ENCODE data around the gene ATF6.

The ATF6 gene

DNA sequence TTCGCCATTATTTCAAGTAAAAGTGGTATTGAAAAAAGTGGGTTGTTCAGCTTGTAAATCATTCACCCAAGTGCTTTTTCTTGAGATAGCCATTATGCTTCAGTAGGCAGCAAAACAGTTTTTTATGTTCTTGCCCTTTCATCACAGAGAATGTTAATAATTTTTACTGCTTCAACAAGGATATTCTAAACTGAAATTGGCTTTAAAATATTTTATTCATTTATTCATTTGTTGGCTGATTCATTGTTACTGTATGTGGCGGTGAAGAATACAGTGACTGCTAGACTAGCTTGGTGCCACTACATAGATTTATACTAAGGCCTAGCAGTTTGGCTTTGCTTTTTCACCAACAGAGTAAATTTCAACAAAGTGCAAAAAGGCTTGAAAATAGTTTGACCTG lies 136.1 kb downstream of the ATF6 start:
- DNase-seq = no peak

DNA sequence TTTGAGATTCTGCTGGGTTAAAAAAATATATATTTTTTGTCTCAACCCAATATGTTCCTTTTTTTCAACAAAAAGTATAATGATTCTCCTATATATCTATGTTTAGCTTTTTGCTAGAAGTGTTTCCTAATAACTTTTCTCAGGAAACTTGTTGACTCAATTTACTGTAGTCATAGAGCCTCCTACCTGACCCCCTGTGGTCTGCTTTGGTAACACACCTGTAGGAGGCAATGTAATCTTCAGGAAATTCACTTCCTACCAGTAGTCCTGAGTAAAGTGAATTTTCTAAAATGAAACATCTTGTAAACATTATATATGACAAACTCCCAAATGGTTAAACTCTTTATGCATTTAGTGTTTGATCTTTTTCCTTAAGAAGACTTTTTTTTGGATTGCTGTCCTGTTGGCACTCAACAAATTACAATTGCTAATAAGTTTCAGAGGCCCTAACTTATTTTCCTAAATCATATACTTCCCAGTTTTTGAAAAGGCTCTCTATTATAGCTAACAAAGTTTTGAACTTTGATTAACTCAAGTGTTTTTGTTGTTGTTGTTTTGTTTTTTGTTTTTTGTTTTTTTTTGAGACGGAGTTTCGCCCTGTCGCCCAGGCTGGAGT lies 139.3 kb downstream of the ATF6 start:
- peak; percentile 13 to 21 for DNase-seq

DNA sequence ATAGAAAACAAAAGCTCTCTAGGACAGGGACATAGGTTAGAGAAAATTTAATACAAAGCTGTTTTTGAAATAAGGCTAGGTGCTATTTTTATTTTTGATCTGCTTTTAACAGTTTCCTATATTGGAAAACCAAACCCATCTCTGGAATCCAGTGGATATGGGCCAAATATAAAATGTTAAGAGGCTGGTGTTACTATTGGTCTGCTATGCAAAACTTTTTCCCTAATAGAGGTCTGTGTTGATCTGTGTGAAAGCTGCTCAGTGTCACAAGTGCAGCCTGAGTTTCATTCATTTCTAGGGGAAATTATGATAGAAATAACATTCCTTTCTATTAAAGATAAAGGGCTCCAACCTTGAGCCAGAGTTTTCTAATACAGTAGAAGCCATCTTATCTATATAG lies 141.1 kb downstream of the ATF6 start:
- DNase-seq = no peak

DNA sequence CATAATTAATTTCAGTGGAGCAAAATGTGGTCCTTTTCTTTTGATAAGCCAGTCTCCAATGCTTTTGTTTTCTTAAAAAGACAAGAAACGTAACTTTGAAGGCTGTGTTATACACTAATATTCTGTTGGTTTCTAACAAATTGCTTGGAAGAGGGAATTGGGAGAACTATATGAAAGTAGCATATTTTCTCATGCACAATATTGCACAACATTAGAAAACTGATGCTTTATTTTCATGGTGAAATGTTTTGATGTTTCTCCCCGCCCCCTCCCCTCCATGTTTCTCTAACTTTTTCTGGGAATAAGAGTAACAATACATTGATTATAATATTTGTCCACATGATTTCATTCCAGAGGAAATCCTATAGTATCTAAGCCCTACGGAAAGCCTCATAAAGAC lies 142.1 kb downstream of the ATF6 start:
- DNase-seq = no peak

DNA sequence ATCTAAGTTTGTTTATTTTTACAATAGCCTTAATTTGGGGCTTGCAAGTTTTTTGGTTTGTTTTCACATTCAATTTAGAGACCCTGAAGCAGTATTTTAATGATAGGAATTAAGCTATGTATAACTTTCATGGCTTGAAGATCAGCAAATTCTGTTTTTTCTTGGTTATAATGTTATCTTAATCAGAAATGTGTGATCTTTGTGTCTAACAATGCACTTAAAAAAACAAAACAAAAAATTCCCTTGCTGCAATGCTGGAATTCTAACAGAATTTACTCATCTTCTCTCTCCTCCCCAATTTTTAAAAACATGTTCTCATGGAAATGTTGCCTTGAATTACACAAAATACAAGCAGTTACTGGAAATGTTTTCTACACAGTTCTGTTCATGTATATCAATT lies 144.5 kb downstream of the ATF6 start:
- DNase-seq = no peak

DNA sequence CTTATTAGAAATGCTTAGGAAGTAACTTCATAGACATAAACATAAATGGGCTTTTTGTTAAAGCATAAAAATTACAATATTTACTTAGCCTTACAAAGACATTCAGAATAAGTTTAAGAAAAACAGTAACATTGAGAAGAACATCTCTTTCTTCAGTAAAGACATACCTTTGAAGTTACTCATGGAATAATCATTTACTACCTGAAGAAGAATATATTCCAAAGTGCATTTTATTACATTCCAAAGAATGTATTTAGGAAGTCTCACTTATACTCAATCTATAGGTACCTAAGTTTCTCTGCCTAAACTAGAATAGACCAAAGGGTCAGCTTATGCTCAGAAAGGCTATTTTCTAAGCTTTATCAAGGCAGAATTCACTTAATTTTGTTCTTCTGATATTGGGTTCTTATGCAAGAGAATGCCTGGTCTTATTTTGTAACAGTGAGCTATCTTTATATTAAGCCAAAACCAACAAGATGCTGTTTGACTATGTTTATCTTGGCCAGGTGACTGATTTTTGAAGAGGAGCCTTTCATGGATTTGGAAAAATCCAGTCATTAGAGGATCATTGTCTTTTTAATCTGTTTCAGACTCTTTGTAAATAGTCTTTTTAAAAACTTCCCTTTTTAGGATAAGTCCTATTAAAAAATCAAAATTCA lies 147.5 kb downstream of the ATF6 start:
- DNase-seq = no peak

DNA sequence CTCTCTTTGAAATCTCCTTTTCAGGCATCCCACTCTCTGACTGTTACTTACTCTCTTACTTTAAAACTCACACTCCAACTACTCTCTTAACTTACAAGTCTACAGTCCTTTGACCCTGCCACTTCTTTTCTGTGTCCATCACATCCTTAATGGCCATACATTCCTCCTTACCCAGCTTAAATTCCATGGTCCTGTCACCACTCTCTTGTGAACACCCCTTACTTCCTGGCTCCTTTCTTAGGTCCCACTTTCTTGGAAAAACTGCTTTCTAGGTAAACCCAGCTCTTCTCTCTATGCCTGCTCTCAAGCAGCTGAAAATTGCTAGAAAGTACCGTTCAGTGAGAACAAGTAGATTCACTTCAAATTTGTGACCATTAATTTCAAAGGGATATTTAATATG lies 148.5 kb downstream of the ATF6 start:
- no peak for DNase-seq

DNA sequence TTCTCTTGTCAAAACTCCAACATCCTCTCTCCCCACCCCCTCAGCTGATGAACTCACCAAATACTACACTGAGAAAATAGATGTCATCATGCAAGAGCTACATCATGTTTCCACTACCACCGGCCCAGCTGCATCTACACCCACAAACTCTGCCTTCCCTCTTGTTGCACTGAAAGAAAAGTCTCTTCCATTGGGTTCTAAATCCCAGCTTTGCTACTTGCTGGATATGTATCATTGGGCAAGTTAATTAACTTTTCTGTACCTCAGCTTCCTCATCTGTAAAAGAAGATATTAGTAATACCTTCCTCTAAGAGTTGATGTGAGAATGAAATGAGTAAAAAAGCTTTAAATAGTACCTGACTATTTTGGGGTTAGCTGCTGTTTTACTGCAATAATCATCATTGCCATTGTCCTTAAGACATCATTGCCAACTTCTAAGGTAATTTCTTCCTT lies 149.0 kb downstream of the ATF6 start:
- peak in 1 of 2 experiments; percentile 7 for DNase-seq

DNA sequence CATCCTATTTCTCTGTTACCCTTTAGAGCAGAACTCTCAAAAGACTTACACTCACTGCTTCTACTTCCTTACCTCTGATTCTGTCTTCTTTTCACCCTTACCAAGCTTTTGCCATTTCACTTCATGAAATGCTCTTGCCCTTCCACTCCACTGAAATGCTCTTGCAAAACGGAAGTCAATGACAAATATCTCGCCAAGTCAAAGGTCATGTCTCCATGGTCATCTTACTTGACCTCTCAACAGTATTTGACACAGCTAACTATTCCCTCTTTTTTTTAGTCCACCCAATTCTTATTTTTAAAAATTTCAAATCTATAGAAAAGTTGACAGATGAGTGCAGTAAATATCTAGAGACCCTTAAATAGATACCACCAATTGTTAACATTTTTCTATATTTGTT lies 149.9 kb downstream of the ATF6 start:
- DNase-seq = no peak

DNA sequence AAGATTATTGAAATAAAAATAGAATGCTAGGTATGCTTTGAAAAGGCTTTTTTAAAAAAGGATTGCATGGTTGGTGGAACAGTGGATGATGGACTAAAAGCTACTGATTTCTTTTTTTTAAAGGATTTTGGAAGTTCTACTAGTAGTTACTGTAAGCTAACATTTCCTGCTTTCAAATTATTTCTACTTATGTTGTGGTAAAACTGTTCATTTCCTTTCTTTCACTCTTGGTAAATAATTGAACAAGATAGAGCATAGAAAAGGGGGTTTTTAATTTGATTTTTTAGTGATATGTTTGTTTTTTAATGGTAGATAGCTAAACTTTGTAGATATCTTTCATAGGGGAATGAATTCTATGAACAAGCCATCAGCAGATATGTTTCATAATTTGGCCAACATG lies 153.1 kb downstream of the ATF6 start:
- no peak for DNase-seq

DNA sequence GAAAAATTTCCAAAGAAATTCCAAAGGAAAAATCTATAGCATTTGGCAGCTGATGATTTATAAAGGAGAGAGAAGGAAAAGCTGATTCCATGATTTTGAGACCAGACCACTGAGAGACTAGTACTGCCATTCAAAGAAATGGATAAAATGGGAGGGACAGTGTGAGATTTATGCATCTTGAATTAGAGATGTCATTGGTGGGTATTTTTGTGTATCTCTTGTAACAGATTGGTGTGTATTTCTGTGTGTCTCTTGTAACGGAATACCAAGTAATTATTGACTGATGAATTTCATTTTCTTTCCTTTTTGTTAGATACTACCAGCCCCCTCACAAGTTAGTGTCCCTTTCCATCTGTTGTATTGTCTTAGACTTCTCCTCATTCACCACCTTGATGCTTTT lies 155.4 kb downstream of the ATF6 start:
- DNase-seq = no peak

DNA sequence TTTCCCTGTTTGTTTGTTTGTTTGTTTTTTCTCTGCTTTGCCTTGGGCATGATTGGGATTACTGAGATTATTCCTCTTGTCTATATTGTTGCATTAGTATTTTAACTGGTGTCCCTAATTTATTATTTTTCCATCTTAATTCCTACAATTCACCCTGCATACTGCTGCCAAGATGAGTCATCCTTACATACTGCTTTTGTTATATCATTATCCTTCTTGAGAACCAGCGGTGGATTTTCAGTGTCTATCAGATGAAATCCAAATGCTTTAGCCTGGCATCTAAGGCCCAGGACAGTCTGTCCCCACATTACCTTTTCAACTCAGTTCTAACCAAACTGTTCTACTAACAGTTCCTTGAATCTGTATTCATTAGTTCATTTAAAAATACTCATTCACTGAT lies 155.9 kb downstream of the ATF6 start:
- no peak for DNase-seq

DNA sequence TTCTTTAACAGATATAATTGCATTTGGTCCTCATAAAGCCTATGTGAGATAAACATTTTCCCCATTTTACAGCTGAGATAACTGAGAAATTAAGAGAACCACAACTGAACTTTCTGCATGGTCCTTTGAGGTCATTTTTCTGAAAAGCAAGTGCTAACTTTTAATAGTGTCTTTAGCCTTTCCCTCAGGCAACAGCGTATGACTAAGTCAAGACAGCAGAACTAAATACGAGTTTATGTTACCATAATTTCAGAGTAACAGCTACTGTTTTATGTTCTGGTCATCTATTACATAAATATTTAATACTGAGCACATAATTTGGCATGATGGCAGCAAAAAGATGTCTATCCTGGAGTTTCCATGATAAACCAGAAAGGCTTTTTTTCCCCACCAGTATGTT lies 161.9 kb downstream of the ATF6 start:
- DNase-seq = no peak

DNA sequence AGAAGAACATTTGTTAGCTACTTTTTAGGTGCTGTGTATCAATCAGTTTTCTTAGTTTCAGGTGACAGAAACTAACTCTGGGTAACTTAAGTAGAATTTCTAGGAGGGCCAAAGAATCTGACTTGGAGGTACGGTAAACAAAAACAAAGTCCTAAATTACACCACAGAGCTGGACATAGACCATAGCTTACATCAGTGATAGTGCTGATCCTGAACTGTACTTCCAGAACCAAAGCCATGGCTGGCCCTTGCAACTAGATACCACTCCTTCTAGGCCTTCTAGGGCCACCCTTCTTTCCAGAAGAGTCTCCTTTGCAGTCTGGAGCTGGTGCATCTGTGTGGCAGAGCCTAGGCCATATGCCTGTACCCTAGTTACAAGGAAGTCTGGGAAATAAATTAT lies 163.0 kb downstream of the ATF6 start:
- no peak for DNase-seq

DNA sequence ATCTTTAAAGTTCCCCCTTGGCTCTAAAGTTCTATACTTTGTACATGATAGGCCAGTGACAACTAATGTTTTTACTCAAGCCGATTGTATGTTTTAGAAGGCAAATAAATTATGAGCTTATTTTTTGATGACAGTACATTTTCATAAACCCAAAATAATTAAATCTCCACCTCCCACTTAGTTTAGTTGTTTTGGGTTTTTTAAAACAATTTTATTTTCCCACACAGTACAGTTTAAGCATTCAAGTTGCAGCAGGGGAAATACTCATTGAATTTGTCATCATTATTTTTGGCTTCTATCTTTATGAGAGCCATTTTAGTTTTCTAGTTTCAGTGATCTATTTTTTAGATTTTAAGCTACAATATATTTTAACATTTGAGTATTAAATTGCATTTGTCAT lies 163.9 kb downstream of the ATF6 start:
- DNase-seq = no peak

DNA sequence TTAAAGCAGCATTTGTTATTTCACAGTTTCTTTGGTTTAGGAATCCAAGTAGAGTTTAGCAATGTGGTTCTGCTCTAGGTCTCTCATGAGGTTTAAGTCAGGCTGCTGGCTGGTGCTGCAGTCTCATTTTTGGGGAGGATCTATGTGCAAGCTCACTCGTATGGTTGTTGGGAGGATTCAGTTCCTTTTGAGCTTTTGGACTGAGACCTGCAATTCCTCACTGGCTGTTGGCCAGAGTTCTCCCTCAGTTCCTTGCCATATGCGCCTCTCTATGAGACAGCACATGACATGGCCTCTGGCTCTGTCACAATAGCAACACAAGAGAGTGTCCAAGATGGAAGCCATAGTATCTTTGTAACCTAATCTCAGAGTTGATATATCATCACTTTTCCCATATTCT lies 166.5 kb downstream of the ATF6 start:
- DNase-seq = no peak

DNA sequence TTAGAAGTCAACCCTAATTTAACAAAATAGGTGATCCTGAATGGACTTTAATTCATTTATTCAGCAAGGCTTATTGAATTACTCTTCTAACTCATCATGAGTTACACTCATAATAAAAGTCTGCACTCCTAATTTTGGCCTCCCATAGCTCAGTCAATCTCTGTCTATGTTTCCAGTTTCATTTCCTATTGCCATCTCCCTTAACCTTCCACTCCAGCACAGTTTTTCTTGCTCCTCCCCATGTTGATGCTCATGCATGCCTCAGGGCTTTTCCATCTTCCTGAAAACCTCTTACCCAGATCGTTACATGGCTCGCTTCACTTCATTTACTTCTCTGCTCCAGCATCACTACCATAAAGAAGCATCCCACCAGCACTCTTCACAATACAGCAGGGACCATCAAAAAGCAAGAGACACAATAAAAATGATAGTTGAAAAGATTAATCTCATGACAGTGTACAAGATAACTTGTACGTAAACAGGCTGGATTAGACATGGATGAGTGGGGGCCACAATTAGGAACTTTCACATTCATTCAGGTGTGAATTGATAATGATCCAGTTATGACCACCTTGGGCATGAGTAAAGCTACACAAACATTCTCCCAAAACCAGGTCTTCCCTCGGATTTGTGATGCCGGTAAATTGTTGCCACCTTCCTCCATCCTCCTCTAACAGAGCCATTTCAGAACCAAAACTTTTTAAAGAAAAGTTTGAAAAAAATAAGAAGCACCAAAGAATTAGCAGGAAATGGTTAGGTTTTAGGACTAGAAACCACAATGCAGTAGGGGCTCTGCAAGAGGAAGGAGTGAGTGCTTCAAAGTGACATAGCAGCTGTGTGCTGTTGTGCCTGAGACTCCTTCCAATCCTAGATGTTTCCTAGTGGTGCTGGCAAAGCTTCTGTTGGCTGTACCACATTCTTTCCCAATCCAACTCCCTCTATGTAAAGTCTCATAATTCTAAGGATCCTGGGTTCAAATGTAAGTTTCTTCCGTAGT lies 167.8 kb downstream of the ATF6 start:
- DNase-seq = no peak

DNA sequence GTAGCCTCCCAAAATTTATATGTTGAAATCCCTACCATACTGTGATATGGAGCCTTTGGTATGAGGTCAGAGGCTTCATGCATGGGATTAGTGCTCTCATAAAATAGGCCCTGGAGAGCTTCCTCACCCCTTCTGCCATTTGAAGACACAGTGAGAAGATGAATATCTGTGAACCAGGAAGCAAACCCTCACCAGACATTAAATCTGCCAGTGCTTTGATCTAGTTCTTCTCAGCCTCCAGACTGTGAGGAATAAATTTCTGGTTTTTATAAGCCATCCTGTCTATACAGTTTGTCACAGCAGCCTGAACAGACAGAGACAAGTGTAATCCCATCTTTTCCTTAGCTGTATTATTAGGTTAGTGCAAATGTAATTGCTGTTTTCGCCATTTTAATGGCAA lies 169.1 kb downstream of the ATF6 start:
- no peak for DNase-seq

DNA sequence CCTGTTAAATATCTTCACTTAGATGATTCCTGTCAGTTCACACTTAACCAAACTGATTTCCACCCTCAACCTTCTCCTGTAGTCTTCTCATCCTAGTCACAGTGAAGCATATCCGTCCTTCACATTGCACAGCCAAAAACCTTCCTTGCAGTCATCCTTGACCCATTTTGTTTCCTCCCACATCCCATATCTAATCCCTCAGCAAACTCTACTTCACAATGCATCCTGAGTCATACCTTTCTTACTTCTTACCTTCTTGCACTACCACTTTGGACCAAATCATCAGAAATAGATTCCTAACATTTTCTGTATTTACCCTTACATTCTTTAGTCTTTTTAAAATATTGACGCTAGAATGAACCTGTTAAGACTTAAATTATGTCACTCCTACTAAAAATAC lies 170.7 kb downstream of the ATF6 start:
- DNase-seq = no peak

DNA sequence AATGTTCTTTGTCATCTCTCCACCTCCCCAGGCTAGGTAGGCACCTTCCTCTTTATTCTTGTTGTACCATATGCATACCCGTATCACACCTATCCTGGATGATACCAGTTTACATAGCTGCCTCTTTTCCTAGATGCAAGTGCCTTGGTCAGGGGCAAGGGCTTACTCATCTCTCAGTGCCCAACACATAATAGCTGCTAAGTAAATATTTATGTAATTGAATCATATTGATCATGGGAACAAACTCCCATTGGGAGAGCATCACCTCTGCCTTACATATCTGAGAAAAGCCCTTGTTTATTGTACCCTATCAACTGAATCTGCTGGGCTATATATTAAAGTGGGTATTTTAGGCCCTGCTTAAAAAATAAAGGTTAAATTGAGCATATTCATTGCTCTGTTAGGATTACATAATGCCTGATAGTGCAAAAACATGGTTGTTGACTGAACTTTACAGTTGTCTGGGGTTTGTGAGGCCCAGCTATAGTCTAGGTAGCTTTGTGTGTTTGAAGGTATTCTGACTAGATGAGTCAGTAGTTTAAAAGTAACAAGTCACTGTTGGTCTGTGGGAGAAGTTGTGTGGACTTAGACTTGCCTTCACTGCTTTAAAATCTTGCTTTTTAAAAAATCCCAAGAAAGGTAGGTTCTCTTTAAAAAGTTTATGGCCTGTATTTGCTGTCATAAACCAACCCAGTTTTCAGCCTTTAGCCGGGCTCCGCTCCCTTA lies 174.9 kb downstream of the ATF6 start:
- no peak for DNase-seq

DNA sequence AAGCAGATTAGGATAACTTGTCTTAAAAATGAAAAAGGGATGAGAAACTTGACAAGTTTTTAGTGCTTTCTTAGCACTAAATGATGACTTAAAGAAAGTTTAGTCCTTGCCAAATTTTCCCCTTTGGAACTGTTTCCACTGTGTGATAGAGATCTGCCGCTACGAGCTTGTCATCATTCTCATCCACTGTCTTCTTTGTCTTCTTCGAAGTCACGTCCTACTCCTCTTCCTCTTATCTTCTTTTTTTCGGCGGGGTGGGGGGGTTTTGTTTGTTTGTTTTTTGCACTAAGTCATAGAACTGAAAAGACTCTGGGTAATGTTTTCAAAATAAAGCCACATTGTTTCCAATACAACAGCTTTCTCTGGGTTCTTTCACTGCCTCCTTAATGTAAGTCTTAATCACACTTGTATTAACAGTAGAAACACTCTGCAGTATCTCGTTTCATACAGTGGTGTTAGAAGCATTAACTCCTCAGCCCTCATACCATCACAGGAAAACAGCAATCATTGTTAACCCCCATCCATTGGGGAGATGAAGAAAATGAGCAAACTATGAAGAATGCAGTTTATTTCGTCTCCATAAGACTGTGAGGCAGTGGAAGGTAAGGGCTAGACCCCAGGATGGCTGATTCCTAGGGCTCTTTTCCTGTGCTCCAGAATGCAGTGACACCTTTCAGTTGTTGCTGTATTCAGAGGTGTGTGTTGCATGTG lies 175.8 kb downstream of the ATF6 start:
- DNase-seq = no peak

DNA sequence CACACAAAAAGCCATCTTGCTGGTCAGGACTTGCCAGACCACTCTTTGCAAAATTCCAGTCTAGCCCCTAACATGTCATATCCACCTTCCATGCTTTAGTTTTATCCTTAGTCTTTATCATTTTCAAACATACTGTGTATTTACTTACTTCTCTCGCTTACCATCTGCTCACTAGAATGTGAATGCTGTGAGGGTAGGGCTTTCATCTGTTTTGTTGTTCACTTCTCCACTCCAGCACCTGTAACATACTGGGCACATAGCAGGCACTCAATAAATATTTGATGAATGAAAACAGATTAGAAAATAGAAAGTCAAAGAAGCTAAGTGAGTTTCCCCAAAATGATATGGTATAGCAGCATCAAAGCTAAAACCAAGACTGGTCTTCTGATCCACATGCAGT lies 177.6 kb downstream of the ATF6 start:
- DNase-seq = no peak

DNA sequence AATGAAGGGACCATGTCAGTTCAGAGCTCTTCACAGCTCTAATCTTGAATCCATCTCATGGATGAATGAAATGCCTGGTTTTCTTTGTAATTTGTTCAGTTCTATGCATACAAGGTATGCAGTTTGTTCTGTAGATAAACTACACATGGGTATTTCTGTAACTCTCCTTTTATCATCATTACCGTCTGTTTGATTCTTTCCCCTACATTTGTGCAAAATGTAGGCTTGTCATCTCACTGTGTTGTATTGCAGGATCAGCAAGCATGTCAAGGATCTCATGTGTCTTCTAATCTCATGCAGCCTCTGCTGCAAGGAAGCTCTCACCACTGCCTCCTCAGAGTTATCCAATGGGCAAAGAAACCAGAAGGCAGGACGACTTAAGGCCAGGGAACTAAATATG lies 178.3 kb downstream of the ATF6 start:
- DNase-seq = no peak

Measured in activated CD4-positive, alpha-beta T cell treated with anti-CD3 and anti-CD28 coated beads, Interleukin-2, amount 50 U/mL, for 4 hours (primary cell).